Activated CD8-positive, alpha-beta memory T cell treated with anti-CD3 and anti-CD28 coated beads, Interleukin-2, amount 50 U/mL, for 4 hours (primary cell): ENCODE results near the gene DPAGT1.
"Not testable (repeated sequence)": the region's sequence is repeated elsewhere in the genome, so short reads cannot be mapped to it uniquely, and the experiment has no call there.

ENCODE experiments used
- DNase-seq: peaks from one replicate; pipeline ENCODE4 v3.0.0-alpha.2; 2020

Gene DPAGT1

DNA sequence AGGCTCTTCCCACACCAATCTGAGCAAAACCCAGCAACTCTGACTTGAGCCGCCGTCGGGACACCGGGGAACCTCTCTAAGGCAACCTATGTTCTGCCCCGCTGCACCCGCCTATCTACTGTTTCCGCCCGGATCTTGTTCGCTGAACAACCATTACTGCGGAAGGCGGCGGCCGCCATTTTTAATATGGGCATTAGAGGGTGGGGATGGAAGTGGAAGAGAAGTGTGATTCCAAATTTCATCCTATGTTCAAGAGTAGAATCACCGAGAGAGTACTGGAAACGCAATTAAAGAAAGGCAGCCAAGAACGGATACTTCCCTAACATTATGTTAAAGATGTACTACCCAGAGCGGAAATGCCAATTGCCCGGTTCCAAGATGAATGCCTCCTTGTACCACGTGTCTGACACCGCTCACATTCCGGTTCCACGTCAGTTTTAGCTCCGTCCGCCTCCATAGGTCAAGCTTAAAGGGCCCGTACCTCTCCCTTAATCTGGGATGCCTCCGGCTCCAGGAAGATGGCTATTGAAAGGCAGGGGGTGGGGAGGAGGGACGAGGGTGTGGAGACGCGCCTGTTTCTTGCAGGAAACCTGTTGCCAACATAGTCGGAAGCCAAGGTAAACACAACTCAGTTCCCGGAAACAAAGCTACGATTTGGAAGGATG is at the start of gene DPAGT1:
Gene DPAGT1 (minus strand): TSS at position 95 of the 665 bp plus-strand sequence. CDS start 198 bp downstream, outside the sequence.
- peak; percentile 82 for DNase-seq

DNA sequence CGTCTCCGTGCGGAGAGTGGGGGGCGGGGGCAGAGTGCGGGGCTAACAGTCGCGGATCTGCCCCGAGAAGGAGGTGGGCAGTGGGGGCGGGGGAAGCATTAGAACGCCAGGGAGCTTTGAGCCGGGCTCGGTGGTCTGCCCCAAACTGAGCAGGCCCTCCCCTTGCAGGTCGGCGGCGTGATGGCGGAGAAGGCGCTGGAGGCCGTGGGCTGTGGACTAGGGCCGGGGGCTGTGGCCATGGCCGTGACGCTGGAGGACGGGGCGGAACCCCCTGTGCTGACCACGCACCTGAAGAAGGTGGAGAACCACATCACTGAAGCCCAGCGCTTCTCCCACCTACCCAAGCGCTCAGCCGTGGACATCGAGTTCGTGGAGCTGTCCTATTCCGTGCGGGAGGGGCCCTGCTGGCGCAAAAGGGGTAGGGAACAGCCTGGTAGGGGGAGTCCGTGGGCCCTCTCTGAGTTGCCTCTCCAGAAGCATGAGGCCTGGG is 48.2 kb upstream of the DPAGT1 start:
- DNase-seq: no peak

DNA sequence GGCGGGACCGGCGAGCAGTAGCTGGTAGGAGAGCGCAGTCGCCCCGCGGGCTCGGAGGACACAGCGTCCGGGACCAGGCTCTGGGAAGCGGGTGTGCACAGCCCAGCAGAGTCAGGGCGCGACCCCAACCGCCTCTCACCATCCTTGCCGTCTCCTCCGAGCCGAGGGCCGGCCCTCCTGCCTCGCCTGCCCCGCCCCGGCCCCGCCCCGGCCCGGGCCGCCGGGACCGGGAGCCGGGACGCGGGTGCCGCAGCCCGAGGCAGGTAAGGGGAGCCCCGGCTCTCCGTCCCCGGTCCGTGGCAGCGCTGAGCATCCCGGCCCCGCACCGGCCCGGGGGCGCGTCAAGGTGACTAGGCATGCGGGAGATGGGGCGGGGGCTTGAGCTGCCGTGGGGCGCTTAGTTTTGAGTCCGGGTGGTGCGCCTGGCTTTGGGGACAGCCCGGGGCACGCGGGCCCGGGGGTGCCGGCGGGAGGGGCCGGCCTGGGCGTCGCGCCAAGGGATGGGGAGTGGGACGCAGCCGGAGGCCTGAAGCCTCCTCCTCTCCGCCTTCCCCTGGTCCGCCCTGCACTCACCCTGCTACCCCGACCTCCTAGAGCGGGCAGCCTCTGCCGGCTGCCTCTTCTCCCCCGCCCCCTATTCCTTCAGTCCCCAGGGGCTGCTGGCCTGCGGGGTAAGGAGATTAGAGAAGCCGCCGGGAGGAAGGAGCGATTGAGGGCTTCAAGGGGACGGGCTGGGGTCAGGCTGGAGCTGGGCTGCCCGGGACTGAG is 47.5 kb upstream of the DPAGT1 start, which contains the start of gene ABCG4:
Gene ABCG4 (plus strand): TSS at position 35 of the 768 bp plus-strand sequence. CDS start 914 bp downstream, outside the sequence.
- DNase-seq: peak; percentile 29

DNA sequence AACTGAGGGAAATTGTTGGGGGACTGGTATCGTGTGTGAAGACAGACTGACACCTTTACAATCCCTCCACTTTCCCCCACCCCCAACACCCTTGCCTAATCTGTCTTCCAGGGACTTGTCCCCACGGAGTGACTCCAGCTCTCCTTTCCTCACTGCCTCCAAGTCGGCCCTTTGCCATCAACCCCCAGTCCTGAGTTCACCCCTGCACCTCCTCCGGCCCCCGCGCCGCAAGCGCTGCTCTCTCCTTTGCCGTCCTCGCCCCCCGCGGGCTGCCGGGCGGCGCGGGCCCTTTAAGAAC is 47.0 kb upstream of the DPAGT1 start:
- DNase-seq: no peak

DNA sequence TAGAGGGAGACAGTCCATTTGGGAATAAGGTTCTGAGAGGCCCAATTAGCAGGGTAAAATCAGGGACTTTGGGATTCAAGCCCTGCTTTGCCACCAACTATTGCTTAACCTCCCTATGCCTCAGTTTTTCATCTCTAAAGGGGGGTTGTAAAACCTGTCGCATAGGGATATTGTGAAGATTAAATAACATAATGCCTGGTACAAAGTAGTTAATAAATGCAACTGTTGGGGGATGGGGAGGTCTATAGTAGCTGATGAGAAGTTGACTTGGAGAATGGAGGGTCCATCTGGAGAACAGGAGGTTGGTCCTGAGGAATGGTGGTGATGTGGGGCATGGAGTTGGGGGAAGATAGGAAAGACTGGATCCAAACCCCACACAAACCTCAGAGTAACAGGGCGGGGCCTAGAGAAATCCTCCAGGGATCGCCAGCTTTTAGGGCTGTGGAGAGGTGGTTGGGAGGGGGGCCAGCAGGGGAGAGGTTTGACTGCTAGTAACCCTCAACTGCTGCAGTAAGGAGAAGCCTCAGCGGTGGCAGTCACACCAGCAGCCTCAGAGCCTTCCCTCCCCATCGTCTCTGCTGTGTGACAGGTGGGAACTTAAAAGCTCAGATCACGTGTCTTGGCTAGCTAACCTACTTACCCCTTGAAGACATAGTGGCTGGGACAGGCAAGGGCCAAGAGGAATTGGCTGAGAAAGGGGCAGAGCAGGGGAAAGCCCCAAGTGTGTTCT is 46.1 kb upstream of the DPAGT1 start:
- no peak for DNase-seq

DNA sequence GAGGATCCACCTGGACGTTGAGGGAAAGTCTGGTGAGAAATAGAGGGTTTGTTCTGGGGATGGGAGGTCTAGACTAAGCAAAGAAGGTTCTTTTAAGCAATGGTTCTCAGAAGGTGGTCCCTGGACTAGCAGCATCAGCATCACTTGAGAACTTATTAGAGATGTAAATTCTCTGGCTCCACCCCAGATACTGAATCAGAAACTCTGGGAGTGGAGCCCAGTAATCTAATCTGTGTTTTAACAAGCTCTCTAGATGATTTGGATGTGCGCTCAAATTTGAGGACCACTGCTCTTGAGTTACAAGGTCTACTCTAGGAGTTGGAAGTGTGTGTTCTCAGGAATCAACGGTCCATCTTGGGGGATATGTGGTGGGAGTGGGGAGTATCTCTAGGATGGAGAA is 43.9 kb upstream of the DPAGT1 start:
- DNase-seq: no peak

DNA sequence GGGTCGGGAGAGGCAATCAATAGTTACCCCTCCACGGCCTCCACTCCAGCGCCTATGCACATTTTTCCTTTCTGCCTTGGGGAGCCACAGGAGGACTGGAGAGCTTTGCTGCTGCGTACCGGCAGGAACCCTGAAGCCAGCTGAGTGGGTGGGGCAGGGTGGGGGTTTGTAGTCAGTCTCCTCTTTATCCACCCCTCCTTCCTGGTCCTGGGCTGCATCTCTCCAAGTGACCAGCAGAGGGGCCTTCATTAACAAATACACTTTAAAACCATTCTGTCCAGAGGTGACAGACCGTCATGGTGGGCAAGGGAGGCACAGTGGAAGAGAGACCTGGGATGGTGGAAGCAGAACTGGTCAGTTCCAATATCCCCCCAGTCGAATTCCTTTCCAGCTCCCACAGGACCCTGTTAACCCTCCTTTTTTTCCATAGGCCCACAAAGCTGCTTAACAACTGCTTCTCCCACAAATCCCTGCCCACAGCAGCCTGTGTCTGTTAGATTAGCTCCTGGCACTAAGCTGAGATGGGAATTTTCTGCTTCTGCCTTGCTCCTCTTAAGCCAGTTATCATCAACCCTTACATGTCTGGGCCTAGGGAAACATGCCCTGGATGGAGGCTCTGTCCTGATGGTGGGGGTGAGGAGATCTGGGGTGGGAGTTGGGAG is 43.3 kb upstream of the DPAGT1 start:
- no peak for DNase-seq

DNA sequence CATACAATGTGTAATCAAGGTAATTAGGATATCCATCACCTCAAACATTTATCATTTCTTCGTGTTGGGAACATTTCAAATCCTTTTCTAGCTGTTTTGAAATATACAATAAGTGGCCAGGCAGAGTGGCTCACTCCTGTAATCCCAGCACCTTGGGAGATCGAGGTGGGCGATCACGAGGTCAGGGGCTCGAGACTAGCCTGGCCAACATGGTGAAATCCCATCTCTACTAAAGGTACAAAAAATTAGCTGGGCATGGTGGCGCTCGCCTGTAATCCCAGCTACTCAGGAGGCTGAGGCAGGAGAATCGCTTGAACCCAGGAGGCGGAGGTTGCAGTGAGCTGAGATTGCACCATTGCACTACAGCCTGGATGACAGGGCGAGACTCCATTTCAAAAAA is 37.6 kb upstream of the DPAGT1 start:
- DNase-seq: not testable (repeated sequence)

DNA sequence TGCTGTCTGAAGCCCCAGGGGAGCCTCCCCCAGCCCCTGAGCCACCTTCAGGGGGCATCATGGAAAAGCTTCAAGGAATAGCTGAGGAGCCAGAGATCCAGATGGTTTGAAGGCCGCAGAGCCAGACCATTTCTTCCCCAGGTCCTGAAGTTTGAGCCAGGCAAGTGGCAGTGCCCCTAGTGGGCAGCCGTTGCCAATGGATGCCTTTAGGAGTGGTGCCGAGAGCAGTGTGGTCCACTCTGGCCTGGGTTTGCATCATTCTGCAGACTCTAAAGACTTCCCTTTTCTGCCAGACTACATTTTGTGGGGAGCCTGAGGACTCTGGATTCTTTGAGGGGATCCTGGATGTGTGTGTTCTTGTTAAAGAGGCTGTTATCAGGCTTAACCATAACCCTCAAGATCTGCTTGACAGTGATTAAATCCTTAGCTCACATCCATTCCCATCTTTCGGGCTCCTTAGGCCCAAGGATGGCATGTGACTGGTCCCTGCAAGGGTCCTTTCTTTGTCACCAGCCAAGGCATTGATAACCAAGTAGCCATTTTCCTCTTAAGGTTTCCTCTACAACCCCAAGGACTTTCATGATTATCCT is 32.8 kb upstream of the DPAGT1 start:
- no peak for DNase-seq

DNA sequence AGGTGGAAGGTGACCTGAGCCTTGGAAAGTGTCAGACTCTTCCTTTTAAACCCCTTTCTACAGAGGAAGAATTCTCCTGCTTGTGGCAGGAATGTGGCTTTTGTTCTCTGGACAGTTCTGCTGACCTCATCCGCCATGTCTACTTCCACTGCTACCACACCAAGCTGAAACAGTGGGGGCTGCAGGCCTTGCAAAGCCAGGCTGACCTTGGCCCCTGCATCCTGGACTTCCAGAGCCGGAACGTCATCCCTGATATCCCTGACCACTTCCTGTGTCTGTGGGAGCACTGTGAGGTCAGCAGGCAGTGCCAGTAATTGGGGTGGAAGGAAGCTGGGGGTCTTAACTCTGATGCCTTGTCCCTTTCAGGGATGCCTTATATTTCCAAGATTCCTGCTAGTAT is 29.0 kb upstream of the DPAGT1 start:
- no peak for DNase-seq

DNA sequence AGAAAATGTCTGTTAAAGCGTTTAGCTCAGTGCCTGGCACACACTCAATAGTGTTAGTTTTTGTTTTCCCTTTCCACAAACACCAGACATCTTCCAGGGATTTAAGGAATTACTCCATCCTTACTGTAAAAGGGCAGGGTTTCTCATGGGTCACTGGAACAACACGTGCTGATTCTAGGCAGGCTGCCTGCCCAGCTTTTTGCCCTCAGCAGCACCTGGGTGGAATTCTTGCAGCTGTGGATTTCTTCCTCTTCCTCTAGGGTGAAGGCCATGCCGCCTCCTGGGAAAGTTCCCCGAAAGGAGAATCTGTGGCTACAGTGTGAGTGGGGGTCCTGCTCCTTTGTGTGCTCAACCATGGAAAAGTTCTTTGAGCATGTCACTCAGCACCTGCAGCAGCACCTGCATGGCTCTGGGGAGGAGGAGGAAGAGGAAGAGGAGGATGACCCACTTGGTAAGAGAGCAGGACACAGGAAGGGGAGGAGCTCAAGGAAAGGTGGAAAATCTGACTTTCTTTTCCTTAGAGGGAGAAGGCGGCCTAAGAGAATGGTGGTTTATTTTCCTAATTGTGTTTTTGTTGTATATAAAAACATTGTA is 25.1 kb upstream of the DPAGT1 start:
- DNase-seq: no peak

DNA sequence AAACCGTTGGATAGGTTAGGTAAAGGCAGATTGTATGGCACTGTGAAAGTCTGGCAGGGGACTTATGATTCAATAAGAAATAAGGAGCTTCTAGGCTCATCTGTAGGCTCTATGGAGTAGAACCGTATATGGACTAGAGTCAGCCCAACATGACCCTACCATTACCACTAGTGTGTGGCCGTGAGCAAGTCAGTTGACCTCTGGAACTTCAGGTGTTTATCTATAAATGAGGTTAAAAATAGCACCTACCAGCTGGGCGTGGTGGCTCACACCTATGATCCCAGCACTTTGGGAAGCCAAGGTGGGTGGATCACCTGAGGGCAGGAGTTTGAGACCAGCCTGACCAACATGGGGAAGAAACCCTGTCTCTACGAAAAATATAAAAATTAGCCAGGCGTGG is 24.2 kb upstream of the DPAGT1 start:
- no peak for DNase-seq

DNA sequence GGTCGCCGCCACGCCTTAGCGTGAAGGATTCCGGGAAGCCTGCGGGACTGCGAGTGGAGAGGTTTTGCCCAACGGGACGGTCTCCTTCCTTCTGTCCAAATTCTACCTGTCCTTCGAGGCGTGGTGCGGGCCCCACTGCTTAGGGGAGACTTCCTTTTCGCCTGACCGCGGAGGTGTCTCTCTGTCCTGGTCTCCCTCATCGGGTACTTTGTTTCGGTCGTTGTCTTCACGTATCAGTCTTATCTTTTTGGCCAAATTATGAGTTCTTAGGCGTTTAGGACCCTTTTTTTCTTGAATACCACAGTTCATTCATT is 20.1 kb upstream of the DPAGT1 start:
- DNase-seq: no peak

DNA sequence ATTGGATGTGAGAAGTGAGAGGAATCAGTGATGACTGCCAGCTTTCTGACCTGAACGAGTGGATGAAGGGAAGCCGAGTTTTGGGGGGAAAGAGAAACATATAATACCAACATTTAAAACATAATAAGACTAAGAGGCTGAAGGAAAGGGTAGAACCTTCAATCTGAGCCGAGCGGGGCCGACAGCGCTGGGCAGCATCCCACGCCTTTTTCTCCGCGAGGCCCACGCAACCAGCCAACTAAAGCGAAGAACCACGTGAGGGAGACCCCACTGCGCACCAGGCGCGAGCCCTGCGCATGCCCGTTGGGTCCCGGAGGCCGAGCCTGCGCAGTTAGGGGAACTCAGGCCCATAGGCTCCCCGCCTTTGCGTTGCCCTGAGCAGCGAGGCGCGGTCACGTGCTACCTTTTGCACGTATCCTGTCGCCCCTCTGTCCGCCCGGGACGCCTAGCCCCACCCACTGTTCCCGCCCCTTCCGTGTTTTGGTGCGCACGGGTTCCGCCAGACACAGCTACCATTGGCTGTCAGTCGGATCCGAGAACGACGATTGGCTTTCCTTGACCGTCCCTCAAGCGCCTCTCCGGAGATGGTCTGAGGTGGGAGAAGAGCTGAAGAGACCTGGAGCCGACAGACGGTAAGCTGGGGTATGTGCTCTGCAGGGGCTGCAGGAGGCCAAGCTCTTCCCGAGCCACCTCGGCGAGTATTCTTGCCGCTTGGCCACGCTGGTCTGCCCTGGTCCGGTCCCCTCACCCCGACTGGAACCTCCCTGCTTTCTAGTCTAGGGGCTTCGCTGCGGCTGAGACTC is 19.6 kb upstream of the DPAGT1 start, which contains the start of gene HINFP:
Gene HINFP (plus strand): TSS at position 573 of the 803 bp plus-strand sequence. CDS start 5,365 bp downstream, outside the sequence.
- peak; percentile 100 for DNase-seq

DNA sequence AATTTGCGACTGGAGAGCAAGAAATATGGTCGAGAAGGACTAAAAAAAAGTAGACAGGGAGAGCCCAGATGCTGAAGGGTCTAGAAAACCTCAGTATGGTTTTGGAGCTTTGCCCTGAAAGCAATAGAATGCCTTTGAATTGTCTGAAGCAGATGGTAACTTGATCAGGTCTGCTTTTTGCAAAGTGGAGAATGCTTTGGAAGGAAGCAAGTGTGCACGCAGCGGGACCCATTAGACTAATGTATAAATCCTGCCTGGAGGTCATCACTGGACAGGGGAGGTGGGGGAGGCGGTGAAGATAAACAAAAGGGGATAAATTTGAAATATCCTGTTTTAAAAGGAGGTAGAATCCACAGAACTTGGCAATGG is 19.0 kb upstream of the DPAGT1 start:
- DNase-seq: no peak

DNA sequence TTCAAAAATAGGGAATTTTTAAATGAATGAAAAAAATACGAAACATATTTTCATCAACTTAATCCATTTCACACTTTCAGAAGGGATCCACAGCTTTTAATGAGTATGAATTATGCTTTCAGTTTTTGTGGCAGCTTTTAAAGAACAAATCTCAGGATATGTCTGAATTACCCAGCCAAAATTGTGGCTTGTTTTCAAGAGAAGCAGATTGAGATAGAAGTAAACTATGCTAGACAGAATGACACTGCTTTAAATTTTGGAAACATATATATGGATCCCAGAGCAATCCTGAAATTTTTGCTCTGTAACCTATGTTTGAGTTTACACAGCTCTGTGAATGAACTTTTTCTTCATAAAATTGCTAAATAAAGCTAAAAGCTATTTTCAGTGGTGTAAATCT is 17.3 kb upstream of the DPAGT1 start:
- DNase-seq: no peak

DNA sequence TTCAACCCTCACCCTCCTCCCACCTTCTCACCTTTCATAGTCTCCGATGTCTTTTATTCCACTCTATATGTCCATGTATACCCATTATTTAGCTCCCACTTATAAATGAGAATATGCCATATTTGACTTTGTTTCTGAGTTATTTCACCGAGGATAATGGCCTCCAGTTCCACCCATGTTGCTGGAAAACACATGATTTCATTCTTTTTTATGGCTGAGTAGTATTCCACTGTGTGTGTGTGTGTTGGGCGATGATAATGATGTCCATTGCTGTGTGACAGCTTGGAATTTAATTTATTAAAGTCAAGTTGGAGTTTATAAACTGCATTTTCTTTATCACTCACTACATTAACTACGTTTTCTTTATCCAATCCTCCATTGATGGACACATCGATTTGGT is 16.6 kb upstream of the DPAGT1 start:
- no peak for DNase-seq

DNA sequence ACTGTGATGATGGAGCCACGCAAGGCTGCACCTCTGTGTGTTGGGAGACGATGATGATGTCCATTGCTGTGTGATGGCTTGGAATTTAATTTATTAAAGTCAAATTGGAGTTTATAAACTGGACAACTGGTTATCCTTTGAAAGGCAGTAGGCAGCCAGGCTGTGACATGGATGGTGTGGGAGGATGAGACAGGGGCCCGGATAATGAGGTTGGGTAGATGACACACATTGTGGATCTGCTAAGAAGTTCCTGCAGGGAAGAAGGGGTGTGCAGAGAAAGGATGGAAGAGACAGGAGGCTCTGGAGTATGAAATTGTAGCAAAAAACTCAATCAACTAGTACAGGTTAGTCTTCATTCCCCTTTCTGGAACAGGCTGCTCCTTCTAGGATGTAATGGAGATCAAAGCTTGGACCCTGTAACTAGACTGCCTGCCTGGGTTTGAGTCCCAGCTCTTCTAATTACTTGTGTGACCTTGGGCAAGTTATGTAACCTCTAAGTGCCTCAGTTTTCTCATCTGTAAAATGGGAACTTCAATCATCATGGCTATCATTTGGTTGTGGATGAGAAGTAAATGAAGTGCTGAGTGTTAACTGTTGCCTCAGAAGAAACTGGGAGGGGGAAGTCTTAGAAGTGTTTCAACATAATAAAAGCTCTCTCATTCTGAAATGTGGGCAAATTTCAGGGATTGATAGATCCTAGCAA is 15.5 kb upstream of the DPAGT1 start:
- no peak for DNase-seq

DNA sequence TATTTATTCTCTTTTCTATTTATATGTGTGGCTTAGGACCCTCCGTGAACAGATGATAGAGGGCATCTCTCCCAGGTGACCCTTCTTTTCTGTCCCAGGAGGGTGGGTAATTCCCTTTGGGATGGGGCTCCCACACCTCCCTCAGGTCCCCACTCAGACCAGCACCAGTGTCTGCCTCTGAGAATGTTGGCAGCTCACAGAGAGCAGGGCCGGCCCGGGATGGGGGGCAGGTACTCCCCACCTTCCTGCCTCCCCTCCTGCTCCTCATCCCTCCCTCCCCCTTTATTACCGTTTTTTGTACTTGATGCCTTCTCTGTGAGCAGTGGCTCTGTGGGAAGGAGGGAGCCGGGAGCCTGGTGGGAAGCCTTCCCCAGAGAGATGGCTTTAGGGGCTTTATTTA is 14.9 kb upstream of the DPAGT1 start:
- no peak for DNase-seq

DNA sequence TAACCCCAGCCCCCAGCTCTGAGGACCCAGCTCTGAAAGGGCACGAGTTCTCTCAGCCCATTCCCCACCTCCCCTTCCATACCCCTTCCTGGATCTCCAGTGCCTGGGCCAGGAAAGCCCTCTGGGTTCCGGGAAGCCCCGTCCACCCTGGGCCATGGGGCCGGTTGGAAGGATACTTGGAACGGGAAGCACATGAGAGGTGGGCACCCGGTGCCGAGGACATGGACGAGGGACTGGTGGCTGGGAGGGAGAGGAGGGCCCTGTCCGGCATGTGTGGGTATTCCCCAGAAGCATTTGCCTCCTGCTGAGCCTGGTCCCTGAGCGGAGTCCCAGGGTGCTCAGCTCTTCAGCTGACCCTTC is 14.6 kb upstream of the DPAGT1 start:
- DNase-seq: no peak
